ENCODE data around the gene UBE2E3.

GRCh38 chr2:180979749-180980105 is 678 bp upstream of the UBE2E3 start:
- TF ChIP-seq GLMP (CRISPR knock-in tag; IDR thresholded peaks at IDR 0.05; ENCODE audit: borderline replicate concordance): no peak
- no peak for TF ChIP-seq FOSL1 (CRISPR knock-in tag; IDR thresholded peaks at IDR 0.05; ENCODE audit: borderline replicate concordance)
- no peak for TF ChIP-seq ETV6 (CRISPR knock-in tag; conservative IDR thresholded peaks at IDR 0.05)
- no peak; the same call in 1 of the 2 replicates for TF ChIP-seq ZFX (CRISPR knock-in tag; IDR thresholded peaks at IDR 0.05; ENCODE audit: low read depth)
- TF ChIP-seq HDAC1 (CRISPR knock-in tag; IDR thresholded peaks at IDR 0.05): peak; percentile 40; the same call in 1 of the 2 replicates
- TF ChIP-seq PLSCR1 (CRISPR knock-in tag; IDR thresholded peaks at IDR 0.05; ENCODE audit: borderline replicate concordance): no peak
- TF ChIP-seq STAT6 (CRISPR knock-in tag; IDR thresholded peaks at IDR 0.05; ENCODE audit: borderline replicate concordance): no peak
- no peak for TF ChIP-seq KAT7 (CRISPR knock-in tag; IDR thresholded peaks at IDR 0.05; ENCODE audit: borderline replicate concordance)
- TF ChIP-seq KDM1A (CRISPR knock-in tag; IDR thresholded peaks at IDR 0.05): no peak
- no peak for TF ChIP-seq RAD21 (CRISPR knock-in tag; IDR thresholded peaks at IDR 0.05)
- no peak for TF ChIP-seq IKZF1 (IDR thresholded peaks at IDR 0.05)
- no peak for TF ChIP-seq CTCF (CRISPR knock-in tag; IDR thresholded peaks at IDR 0.05)
- no peak for TF ChIP-seq CC2D1A (CRISPR knock-in tag; IDR thresholded peaks at IDR 0.05)
- TF ChIP-seq PBX3 (CRISPR knock-in tag; IDR thresholded peaks at IDR 0.05; ENCODE audit: borderline replicate concordance): no peak
